ENCODE measurements around the gene MCTP1. TPM values are rescaled to one million over a fixed set of nuclear protein-coding genes. Genes with fewer than 3 reads are reported as not detected.

The MCTP1 gene
- total RNA-seq, 1 donor from 2014 or later: 35.8 TPM

- no peak for DNase-seq (ENCODE audit: low spot score)
Observed at GRCh38 chr5:94811331-94811730, 473.6 kb downstream of the MCTP1 start.

DNA sequence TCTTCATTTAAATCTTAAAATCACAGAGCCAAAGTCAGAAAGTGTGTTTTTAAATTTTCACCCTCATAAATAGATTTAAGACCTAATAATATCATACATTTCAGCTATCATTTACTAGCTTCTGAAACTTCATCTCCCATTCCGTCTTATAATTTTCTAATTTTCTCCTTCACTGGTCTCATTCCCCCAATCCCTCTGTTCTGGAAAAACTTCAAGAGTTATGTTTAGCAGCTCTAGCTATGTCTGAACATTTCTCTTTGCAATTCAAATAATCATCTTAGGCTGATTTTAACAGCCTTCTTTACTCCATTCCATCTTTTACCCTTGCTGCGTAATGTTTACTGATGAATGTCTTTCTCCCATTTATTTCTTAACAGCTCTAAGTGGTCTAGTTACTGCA is 474.0 kb downstream of the MCTP1 start:
- no peak for DNase-seq (ENCODE audit: low spot score)

DNA sequence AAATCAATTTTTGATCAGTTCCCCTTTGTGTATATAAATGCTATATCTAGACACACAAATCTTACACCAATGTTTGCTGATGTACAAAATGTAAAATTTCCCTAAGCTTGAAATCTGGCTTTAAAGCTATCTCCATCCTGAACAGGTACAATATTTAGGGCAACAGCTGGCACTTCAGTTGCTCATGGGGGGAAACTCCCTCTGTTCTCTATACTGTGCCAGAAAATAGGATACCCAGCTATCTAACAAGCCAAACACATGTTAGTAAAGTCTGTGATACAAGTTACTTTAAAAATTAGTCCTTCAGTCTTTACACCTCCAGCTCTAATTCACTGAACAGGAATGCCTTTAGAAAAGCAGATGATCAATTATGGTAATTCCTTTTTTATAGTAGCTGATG is 474.6 kb downstream of the MCTP1 start:
- no peak for DNase-seq (ENCODE audit: low spot score)

GRCh38 chr5:94808497-94808896 is 476.4 kb downstream of the MCTP1 start:
- no peak for DNase-seq (ENCODE audit: low spot score)

DNA sequence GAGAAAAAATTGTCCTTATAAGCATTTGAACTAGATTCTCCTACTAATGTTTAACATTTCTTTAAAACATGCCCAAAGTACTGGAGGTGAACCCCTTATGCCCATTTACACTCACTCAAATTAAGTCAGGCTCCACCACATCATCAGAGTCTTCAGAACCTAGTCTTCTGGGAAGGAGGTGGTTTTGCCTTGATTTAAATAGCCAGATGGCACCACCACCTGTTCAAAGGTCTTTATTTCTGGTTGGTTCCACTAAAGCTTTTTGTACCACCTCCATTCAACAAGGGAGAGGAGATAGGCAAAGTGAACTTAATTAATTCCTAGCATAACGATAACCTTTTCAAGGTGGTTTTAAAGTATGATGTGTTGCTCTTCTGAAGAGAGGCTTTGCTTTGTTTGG is 476.9 kb downstream of the MCTP1 start:
- no peak for DNase-seq (ENCODE audit: low spot score)

GRCh38 chr5:94802450-94802849 is 482.4 kb downstream of the MCTP1 start:
- no peak for DNase-seq (ENCODE audit: low spot score)

DNA sequence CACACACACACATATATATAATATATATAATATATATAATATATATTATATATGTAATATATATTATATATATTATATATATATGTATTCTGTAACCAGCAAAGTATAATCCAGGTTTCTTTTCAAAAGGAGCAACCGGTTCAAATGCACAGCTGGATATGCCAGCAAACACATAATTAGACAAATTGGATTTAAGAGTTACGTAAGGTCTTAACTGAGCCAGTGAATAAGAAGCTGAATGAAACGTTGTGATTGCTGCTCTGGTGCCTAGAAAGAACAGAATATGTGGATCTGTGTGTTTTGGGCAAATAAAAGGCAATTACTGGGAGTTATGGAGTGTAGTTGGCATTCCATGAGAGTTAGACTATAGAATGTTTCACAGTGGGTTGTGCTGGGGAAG is 488.3 kb downstream of the MCTP1 start:
- DNase-seq (ENCODE audit: low spot score): no peak

DNA sequence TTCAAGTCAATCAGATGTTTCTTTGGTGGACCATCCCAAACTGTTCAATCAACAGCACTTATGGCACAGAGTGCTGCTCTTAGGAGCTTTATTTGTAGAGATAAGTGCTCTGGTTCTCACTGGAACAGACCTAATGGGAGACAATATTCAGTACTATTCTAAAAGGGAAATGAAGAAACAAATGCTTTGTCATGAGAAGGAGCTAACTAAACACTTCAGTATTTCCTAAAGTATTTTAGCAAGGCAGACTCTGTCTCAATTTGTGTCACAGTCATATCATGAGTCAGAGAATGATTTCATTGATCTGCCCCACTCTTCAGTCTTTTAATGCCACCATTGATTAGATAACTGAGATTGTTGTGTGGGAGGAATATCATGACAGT is 491.1 kb downstream of the MCTP1 start:
- no peak for DNase-seq (ENCODE audit: low spot score)

GRCh38 chr5:94793113-94793815 is 491.6 kb downstream of the MCTP1 start:
- no peak for DNase-seq (ENCODE audit: low spot score)

- no peak for DNase-seq (ENCODE audit: low spot score)
Observed at GRCh38 chr5:94791829-94792228, 493.1 kb downstream of the MCTP1 start.

DNA sequence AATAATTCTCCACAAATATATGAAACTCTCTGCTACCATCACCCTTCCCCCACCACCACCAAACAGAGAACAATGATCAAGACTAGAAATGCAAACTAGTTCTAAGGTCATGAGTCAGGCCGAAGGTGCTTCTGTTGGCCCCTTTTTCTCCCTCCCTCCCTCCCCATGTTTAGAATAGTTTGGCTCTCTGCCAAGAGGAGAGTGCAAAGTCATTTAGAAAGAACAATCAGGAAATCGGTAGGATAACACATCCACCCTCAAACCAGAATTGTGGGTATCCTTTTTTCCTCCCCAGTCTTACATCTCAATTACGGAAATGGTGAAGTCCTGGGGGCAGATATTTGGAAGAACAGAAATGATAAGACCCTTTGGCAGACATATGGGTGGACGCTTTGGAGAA is 496.4 kb downstream of the MCTP1 start:
- DNase-seq (ENCODE audit: low spot score): no peak

DNA sequence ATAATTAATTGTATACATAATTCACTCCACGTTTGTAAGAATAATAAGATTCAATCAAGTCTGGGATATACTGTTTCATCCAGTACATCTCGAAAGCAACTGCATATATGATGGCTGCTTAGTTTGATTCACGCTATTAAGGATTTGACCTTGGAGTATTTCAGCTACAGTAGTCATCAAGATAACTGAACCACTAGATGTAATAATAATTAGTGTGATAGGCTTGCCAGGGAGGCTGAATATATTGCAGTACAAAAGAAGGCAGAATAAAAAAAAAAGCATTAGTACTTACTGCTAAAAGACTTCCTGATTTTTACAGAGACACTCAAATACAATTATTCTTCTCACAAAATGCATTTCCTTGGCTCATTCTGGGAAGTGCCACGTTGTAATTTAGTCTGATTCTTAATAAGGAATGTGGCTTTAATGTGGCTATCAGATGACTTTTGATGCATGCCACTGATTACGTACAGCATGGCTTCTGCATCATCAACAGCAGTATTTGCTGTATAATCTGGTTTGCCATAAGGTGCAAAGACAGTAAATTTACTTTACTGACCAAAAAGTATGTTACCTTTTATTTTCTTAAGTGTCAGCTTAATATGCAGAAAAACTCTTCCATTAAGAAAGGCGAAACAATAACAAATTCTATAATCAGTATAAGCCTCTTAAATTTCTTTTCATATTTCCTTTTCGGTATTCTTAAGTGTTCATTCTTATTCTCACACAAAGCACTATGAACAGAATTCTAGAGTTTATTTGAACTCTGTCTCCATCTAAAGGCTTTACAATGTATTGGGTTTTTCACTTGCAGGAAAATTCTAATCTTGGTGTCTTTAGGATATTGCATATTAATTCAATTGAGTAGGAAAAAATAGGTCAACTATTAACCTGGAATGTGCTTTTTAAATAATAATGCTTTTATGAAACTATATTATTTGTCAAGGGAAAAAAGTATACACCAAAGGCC is 500.1 kb downstream of the MCTP1 start:
- no peak for DNase-seq (ENCODE audit: low spot score)

- no peak for DNase-seq (ENCODE audit: low spot score)
Observed at GRCh38 chr5:94782383-94782782, 502.5 kb downstream of the MCTP1 start.

DNA sequence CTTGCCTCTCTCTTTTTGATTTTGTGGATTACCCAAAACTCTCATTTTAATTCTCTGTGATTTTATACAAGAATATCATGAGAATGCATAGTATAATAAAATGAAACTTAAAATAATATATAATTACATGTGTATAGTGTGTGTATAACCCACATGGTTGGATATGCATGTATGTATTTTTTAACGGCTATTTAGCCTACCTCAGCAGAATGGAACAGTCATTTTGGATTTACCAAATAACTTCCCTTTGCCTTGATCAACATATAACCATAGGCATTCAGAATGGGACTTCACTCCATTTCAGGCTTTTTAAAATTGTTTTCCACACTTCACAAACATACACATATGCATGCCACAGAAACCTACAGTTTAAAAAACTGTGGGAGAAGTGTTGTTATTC is 505.2 kb downstream of the MCTP1 start:
- DNase-seq (ENCODE audit: low spot score): no peak

DNA sequence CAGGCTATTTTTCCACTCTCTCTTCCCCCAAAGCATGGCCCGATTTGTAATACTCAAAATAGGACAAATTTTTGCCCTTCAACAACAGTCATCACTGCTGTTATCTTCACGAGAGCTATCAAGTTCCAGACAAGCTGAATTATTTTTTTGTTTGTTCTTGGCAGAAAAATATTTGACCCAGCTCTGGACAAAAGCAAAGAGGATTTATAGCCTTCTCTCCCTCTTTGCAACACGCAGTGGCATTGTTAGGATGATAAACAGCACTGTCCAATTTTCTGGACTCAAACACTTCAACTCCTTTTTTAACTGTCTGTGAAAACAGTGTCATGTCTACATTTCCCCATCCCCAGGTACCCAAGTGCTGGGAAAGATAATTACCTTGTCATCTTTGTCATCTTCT is 506.2 kb downstream of the MCTP1 start:
- DNase-seq (ENCODE audit: low spot score): no peak

DNA sequence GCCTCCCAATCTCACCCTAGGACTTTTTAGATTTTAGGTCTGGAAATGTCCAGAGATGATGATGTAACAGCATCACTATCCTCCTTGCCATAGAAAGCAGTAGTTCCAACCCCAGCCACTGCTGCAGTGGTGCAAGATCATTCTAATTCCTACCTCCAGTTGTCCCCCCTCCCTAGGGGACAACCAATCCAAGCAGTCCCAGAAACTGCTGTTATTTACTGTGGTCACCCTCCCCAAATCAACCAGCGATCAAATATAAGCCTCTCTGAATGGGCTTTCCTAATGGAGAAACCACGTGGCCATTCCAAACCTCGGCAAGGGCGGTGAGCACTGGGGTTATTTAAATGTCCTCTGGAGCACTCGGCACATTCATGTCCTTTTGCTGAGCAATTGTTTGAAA is 506.6 kb downstream of the MCTP1 start:
- DNase-seq (ENCODE audit: low spot score): no peak

- DNase-seq (ENCODE audit: low spot score): no peak
Observed at GRCh38 chr5:94777056-94777880, 507.6 kb downstream of the MCTP1 start.

DNA sequence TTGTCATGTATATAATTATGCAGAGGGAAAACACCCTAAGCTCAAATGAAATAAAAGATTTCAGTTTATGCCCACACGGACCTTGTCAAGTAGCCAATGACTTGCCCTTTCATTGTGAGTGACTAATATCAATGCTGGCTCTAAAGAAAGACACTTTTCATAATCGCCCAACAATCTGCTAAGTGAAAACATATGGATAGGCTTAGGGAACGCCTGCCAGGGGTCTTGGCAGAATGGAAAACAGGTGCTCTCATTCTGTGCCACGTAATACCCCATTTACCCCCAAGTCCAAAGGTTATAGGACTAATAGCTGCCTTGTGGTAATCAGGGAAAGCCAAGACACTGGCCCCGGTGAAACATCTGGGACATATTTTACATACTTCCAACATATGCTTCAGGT is 508.7 kb downstream of the MCTP1 start:
- DNase-seq (ENCODE audit: low spot score): no peak

- no peak for DNase-seq (ENCODE audit: low spot score)
Observed at GRCh38 chr5:94775088-94775487, 509.8 kb downstream of the MCTP1 start.

DNA sequence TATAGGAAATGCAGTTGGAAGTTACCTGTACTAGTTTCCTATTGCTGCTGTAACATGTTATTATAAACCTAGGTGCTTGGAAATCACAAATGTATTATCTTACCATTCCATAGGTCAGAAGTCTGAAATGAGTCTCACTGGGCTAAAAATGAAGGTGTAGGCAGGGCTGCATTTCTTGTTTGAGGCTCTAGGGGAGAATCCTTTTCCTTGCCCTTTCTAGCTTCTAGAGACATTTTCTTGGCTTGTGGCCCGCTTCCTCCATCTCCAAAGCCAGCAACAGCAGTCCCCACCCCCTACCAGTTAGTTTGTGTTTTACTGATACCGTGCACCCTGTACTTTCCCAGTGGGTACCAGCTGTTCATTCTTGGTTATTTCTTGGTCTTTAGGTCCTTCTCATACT is 513.2 kb downstream of the MCTP1 start:
- no peak for DNase-seq (ENCODE audit: low spot score)

DNA sequence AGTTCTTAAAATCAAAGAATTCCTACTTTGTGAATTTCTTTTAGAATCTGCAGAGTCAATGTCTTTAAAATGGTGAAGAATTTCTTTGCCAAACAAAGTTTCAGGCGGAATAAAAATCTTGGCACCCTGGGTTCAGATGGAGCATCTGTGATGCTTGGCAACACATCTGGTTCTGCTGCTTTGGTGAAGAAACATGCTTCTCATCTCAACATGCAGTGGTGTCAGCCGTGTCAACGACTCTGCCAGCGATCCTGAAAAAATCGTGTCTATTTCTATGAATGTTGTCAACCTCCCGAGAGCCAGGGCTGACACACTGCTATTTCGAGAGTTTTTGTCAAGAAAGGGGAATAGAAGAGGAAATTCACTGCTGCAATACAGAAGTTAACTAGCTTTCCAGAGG is 514.9 kb downstream of the MCTP1 start:
- DNase-seq (ENCODE audit: low spot score): no peak

DNA sequence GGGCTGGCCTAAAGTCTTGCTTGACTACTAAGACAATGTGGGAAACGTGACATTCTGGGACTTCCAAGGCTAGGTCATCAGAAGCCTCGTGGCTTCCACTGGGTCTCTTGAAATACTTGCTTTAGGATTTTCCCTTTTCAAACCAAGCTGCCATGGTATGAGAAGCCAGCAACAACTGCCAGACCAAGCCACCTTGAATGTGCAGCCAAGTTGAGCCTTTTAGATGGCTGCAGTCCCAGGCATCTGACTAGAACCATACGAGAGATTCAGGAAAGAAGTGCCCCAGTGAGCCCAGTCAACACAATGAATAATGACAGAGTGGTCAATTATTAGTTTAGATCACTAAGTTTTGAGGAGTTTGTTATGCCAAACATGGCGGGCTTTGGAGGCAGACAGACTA is 523.1 kb downstream of the MCTP1 start:
- no peak for DNase-seq (ENCODE audit: low spot score)

All from ureter (tissue), 1 donor.